ENCODE results near the gene SNX20. TPM values are rescaled to one million over a fixed set of nuclear protein-coding genes. Genes with fewer than 3 reads are reported as not detected.

The SNX20 gene
- total RNA-seq, 4 donors from 2014 or later: 2.2 to 6.9 (median 4.4) TPM

DNA sequence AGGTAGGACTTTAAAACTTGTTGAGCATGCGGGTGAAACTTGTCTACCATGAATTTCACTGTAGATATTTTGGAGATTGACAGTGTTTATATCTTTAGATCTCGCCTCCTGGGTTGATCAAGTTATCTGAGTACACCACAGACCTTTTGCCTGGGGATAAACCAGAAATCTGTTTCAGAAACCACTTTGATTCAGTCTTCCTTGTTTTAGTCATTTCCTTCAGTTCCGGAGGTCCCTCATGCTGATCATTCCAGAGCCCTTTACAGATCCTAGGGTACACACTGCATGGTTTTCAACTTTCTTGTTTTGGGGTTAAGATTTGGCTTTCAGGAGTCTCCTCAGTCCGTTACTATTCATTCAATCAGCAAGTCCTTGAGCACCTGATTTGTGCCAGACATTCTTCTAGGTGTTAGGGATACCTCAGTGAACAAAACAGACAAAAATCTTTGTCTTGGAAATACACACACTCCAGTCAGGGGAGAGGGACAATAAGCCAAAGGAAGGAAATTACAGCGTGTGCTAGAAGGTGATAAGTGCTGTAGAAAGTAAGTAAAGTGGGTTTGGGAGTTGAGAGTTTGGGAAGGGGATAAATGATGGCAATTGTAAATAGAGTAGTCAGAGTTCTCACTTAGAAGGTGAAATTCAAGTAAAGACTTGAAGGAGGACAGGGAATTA, 24.5 kb upstream of the SNX20 start:
- ATAC-seq (ENCODE audit: low FRiP score) (no peak), DNase-seq (ENCODE audit: low spot score) (no peak)
- TF ChIP-seq CTCF (IDR thresholded peaks at IDR 0.05): no peak

- TF ChIP-seq CTCF (IDR thresholded peaks at IDR 0.05): no peak
- no peak for ATAC-seq (ENCODE audit: low FRiP score)
- DNase-seq (ENCODE audit: low spot score): no peak
These were observed 23.1 kb upstream of the SNX20 start for GRCh38 chr16:50704245-50704644.

DNA sequence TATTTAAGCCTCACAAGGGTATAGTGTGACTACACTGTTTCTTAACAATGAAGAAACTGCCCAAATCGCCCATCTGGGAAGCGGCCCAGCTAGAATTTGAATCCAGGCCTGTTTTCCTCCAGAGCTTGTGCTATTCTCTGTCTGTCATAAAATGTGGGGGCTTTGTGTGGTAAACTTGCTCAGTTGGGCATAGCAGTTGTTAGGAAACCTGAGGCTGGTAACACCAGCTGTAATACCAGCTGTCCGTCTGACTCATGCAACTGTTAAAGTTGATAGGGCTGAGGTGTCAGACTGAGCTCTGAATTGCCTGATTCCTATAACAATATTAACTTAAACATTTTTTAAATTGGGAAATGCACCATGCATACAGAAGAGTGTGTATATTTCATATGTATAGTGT, 21.6 kb upstream of the SNX20 start:
- no peak for DNase-seq (ENCODE audit: low spot score)
- no peak for ATAC-seq (ENCODE audit: low FRiP score)
- TF ChIP-seq CTCF (IDR thresholded peaks at IDR 0.05): no peak

GRCh38 chr16:50699326-50700159, 18.4 kb upstream of the SNX20 start:
- ATAC-seq (ENCODE audit: low FRiP score): peak; percentile 50
- no peak for TF ChIP-seq CTCF (IDR thresholded peaks at IDR 0.05)
- no peak for DNase-seq (ENCODE audit: low spot score)

- ATAC-seq (ENCODE audit: low FRiP score) (peak; percentile 48), DNase-seq (ENCODE audit: low spot score) (no peak)
- TF ChIP-seq CTCF (IDR thresholded peaks at IDR 0.05): no peak
These were observed 17.0 kb upstream of the SNX20 start for GRCh38 chr16:50697881-50698767.

GRCh38 chr16:50697421-50697715, 16.3 kb upstream of the SNX20 start:
- no peak for DNase-seq (ENCODE audit: low spot score)
- no peak for TF ChIP-seq CTCF (IDR thresholded peaks at IDR 0.05)
- no peak for ATAC-seq (ENCODE audit: low FRiP score)

All from omental fat pad (tissue), 4 donors.